ENCODE results near the gene ADD1.

- TF ChIP-seq ZNF274 (IDR thresholded peaks at IDR 0.05; ENCODE audit: low read depth, low read length) (no peak), SUZ12 (IDR thresholded peaks at IDR 0.05; ENCODE audit: extremely low read depth, insufficient read depth, insufficient read length) (no peak)
Observed at GRCh38 chr4:2929469-2929868, 85.8 kb downstream of the ADD1 start.

Data from NT2/D1 (cell line).